BJ (cell line): Measurements from ENCODE around the gene PTPRJ. TPM values are rescaled to one million over a fixed set of nuclear protein-coding genes. Genes with fewer than 3 reads are reported as not detected.

Experiments
- CTCF ChIA-PET: fragments of 350-600 bp; formaldehyde crosslinking; extraction: SDS; loops from one replicate; lab custom pipeline; 2021; ENCODE audit warnings: antibody characterized with exemption, inconsistent platforms; lab: Yijun Ruan, JAX
- POLR2A ChIA-PET: fragments of 300-600 bp; sonication (Branson Sonifier 250); formaldehyde crosslinking; extraction: SDS; loops from one replicate; lab custom pipeline; 2021; ENCODE audit warnings: antibody characterized with exemption; lab: Charles Lee
- DNase-seq: peaks from one replicate; pipeline ENCODE4 v3.0.0-alpha.2; 2011; ENCODE audit warnings: low read depth
- H3K27me3 ChIP-seq: 2 replicates; pipeline ENCODE4 v1.6.0; 2011; ENCODE audit warnings: low read length; ENCODE audit not compliant: control insufficient read depth, insufficient read depth
- H3K36me3 ChIP-seq: 2 replicates; pipeline ENCODE4 v1.5.1; 2011; ENCODE audit warnings: low read length; ENCODE audit not compliant: control insufficient read depth, insufficient read depth
- H3K4me3 ChIP-seq: 2 replicates; pipeline ENCODE4 v1.5.1; 2011; ENCODE audit warnings: low read depth, mild to moderate bottlenecking, control low read depth, low read length
- CTCF ChIP-seq: IDR thresholded peaks from 2 replicates; pipeline ENCODE4 v1.5.1; 2011; ENCODE audit warnings: low read depth, mild to moderate bottlenecking, control low read depth, inconsistent platforms, low read length, moderate library complexity; ENCODE audit not compliant: insufficient read depth
- polyA plus RNA-seq: library from polyadenylated mRNA; depleted of rRNA; stranded (reverse); fragments of >200 nt; gene quantifications from 2 replicates; pipeline ENCODE4 v1.2.3, GENCODE V29; 2011

The PTPRJ gene
- polyA plus RNA-seq, 1 experiment = 3.8 TPM

- H3K36me3 ChIP-seq = no peaks in the 10 kb centered on the region
- H3K4me3 ChIP-seq = no peak overlapping the region
- ChIA-PET CTCF (interaction anchor here (1.2 kb wide), 1 partner anchor 52 kb away, joined by 5 read pairs; no protein-coding TSS in a partner anchor), POLR2A (interaction anchor here (0.6 kb wide), 1 partner anchor 8 kb away, joined by 13 read pairs; no protein-coding TSS in a partner anchor)
- no peak for DNase-seq
- H3K27me3 ChIP-seq = no peaks in the 10 kb centered on the region
- no peak for TF ChIP-seq CTCF
Measured at GRCh38 chr11:47986742-47987141, 6.4 kb downstream of the PTPRJ start.

GRCh38 chr11:47987310-47987709, 7.0 kb downstream of the PTPRJ start:
- Histone ChIP-seq H3K27me3 (no peaks in the 10 kb centered on the region), H3K4me3 (no peak overlapping the region), H3K36me3 (no peaks in the 10 kb centered on the region)
- CTCF ChIA-PET = interaction anchor here (1.2 kb wide), 1 partner anchor 53 kb away, joined by 5 read pairs; no protein-coding TSS in a partner anchor
- POLR2A ChIA-PET = interaction anchor here (0.6 kb wide), 1 partner anchor 9 kb away, joined by 13 read pairs; no protein-coding TSS in a partner anchor
- TF ChIP-seq CTCF = no peak
- DNase-seq = no peak

- no peak for TF ChIP-seq CTCF
- no peak overlapping the region for H3K4me3 ChIP-seq
- H3K36me3 ChIP-seq = no peaks in the 10 kb centered on the region
- ChIA-PET POLR2A (no interaction called here), CTCF (no interaction called here)
- H3K27me3 ChIP-seq = no peaks in the 10 kb centered on the region
- no peak for DNase-seq
Measured at GRCh38 chr11:47987781-47988180, 7.4 kb downstream of the PTPRJ start.

GRCh38 chr11:47989779-47990178, 9.4 kb downstream of the PTPRJ start:
- Histone ChIP-seq H3K4me3 (no peak overlapping the region), H3K27me3 (no peaks in the 10 kb centered on the region), H3K36me3 (no peaks in the 10 kb centered on the region)
- TF ChIP-seq CTCF = no peak
- CTCF ChIA-PET = interaction anchor here (0.8 to 1.3 kb wide), 3 partner anchors 11 to 55 kb away, joined by 3 to 4 read pairs (median 3); no protein-coding TSS in a partner anchor
- no peak for DNase-seq
- POLR2A ChIA-PET = no interaction called here

GRCh38 chr11:47991266-47991830, 11.0 kb downstream of the PTPRJ start:
- Histone ChIP-seq H3K36me3 (peaks cover 2% of the 10 kb centered on the region; the same call in 1 of the 2 replicates), H3K4me3 (no peak overlapping the region), H3K27me3 (no peaks in the 10 kb centered on the region)
- DNase-seq = no peak
- ChIA-PET CTCF (no interaction called here), POLR2A (no interaction called here)
- no peak for TF ChIP-seq CTCF
